ENCODE measurements around the gene CYP1A2. TPM values are rescaled to one million over a fixed set of nuclear protein-coding genes. Genes with fewer than 3 reads are reported as not detected.

Gene CYP1A2
- total and polyA plus RNA-seq, 2 experiments from 2014 or later: not detected

- in situ Hi-C loops (cut with MboI): loop anchor here (5.0 to 10.0 kb wide), 4 partner anchors 65 to 395 kb away; no protein-coding TSS in a partner anchor
- WGBS, 2 experiments (ENCODE audit: low coverage in 1 of 2, low lambda C conversion rate in 2 of 2, missing lambda C conversion rate in 2 of 2): 28 to 38% methylated on average over 7 of the region's 7 CpGs
- no peak for DNase-seq
Measured at GRCh38 chr15:74769463-74770025, 20.9 kb downstream of the CYP1A2 start.

GRCh38 chr15:74770211-74770903, 21.7 kb downstream of the CYP1A2 start:
- H3K9me2 ChIP-seq (ENCODE audit: insufficient read depth): no peaks in the 10 kb centered on the region
- no peaks in the 10 kb centered on the region for H3K9me3 ChIP-seq (ENCODE audit: low read depth)
- H3K4me2 ChIP-seq (ENCODE audit: unreplicated experiment): no peak overlapping the region
- H3K4me1 ChIP-seq (ENCODE audit: insufficient read depth): 0 out of 2 replicates have a peak, but pooled peaks cover 5% of the 10 kb centered on the region
- H3K27ac ChIP-seq: no peak overlapping the region
- TF ChIP-seq EZH2 (IDR thresholded peaks at IDR 0.05; ENCODE audit: insufficient read depth, poor library complexity, severe bottlenecking) (no peak), EZH2phosphoT487 (IDR thresholded peaks at IDR 0.05; ENCODE audit: insufficient read depth, low read depth) (no peak)
- H3F3A ChIP-seq (ENCODE audit: insufficient read depth): no peaks in the 10 kb centered on the region
- in situ Hi-C loops (cut with MboI): loop anchor here (5.0 kb wide), 1 partner anchor 182 kb away; no protein-coding TSS in a partner anchor
- no peaks in the 10 kb centered on the region for H3K27me3 ChIP-seq (replicated peaks; ENCODE audit: insufficient read depth)
- no peaks in the 10 kb centered on the region for H3K79me2 ChIP-seq (ENCODE audit: insufficient read depth)
- no peak overlapping the region for H3K9ac ChIP-seq
- no peak overlapping the region for H3K4me3 ChIP-seq
- no peak for DNase-seq
- no peaks in the 10 kb centered on the region for H4K20me1 ChIP-seq (ENCODE audit: insufficient read depth)
- no peak overlapping the region for H2AFZ ChIP-seq
- no peaks in the 10 kb centered on the region for H3K36me3 ChIP-seq (ENCODE audit: low read depth)
- WGBS, 2 experiments (ENCODE audit: low coverage in 1 of 2, low lambda C conversion rate in 2 of 2, missing lambda C conversion rate in 2 of 2): 52 to 60% methylated on average over 4 of the region's 4 CpGs

More at GRCh38 chr15:74769463-74770025, 20.9 kb downstream of the CYP1A2 start:
- Histone ChIP-seq H3K9me3 (ENCODE audit: low read depth) (no peaks in the 10 kb centered on the region), H3K9ac (no peak overlapping the region), H3F3A (ENCODE audit: insufficient read depth) (no peaks in the 10 kb centered on the region), H4K20me1 (ENCODE audit: insufficient read depth) (no peaks in the 10 kb centered on the region), H3K4me1 (ENCODE audit: insufficient read depth) (0 out of 2 replicates have a peak, but pooled peaks cover 5% of the 10 kb centered on the region), H3K36me3 (ENCODE audit: low read depth) (no peaks in the 10 kb centered on the region), H3K9me2 (ENCODE audit: insufficient read depth) (no peaks in the 10 kb centered on the region), H2AFZ (no peak overlapping the region), H3K4me2 (ENCODE audit: unreplicated experiment) (no peak overlapping the region), H3K27me3 (replicated peaks; ENCODE audit: insufficient read depth) (no peaks in the 10 kb centered on the region), H3K79me2 (ENCODE audit: insufficient read depth) (no peaks in the 10 kb centered on the region), H3K4me3 (no peak overlapping the region), H3K27ac (no peak overlapping the region)
- no peak for TF ChIP-seq EZH2 (IDR thresholded peaks at IDR 0.05; ENCODE audit: insufficient read depth, poor library complexity, severe bottlenecking)
- no peak for TF ChIP-seq EZH2phosphoT487 (IDR thresholded peaks at IDR 0.05; ENCODE audit: insufficient read depth, low read depth)

- H3K4me3 ChIP-seq: no peak overlapping the region
- no peaks in the 10 kb centered on the region for H3K9me3 ChIP-seq (ENCODE audit: low read depth)
- WGBS, 2 experiments (ENCODE audit: low coverage in 1 of 2, low lambda C conversion rate in 2 of 2, missing lambda C conversion rate in 2 of 2): 63 to 78% methylated on average over 5 of the region's 5 CpGs
- no peaks in the 10 kb centered on the region for H3K36me3 ChIP-seq (ENCODE audit: low read depth)
- DNase-seq: no peak
- no peak for TF ChIP-seq EZH2phosphoT487 (IDR thresholded peaks at IDR 0.05; ENCODE audit: insufficient read depth, low read depth)
- no peak for TF ChIP-seq EZH2 (IDR thresholded peaks at IDR 0.05; ENCODE audit: insufficient read depth, poor library complexity, severe bottlenecking)
- in situ Hi-C loops (cut with MboI): loop anchor here (5.0 kb wide), 1 partner anchor 179 kb away; no protein-coding TSS in a partner anchor
- H3K9me2 ChIP-seq (ENCODE audit: insufficient read depth): no peaks in the 10 kb centered on the region
- no peaks in the 10 kb centered on the region for H4K20me1 ChIP-seq (ENCODE audit: insufficient read depth)
- no peaks in the 10 kb centered on the region for H3K27me3 ChIP-seq (replicated peaks; ENCODE audit: insufficient read depth)
- H3K27ac ChIP-seq: no peak overlapping the region
- no peak overlapping the region for H2AFZ ChIP-seq
- H3K9ac ChIP-seq: no peak overlapping the region
- no peaks in the 10 kb centered on the region for H3K79me2 ChIP-seq (ENCODE audit: insufficient read depth)
- no peak overlapping the region for H3K4me2 ChIP-seq (ENCODE audit: unreplicated experiment)
- H3F3A ChIP-seq (ENCODE audit: insufficient read depth): no peaks in the 10 kb centered on the region
- H3K4me1 ChIP-seq (ENCODE audit: insufficient read depth): 0 out of 2 replicates have a peak, but pooled peaks cover 5% of the 10 kb centered on the region
Measured at GRCh38 chr15:74773329-74773728, 24.7 kb downstream of the CYP1A2 start.

DNA sequence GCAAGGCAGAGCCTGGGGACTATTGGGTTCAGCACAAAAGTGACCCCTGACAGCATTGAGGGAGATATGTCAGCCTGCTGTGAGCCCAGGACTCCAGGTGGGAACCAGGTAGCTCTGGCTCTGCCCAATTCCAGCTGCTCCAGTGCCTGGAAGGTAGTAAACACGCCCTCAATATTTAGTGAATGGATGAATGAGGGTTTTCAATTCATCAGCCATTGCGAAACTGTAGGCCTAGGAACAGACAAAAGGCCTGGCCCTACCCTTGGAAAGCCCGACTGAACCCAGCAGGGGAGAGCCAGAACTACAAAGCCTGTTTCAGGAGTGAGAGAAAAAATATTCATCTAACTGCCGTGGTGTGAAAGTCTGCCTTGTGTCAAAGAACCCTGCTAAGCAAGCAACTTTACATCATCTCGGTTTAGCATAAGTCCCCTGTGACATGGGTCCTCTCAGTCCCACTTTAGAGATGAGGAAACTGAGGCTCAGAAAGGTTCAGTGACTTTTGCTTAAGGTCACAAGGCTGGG, 25.1 kb downstream of the CYP1A2 start:
- Histone ChIP-seq H3K4me3 (no peak overlapping the region), H2AFZ (no peak overlapping the region), H3K4me1 (ENCODE audit: insufficient read depth) (0 out of 2 replicates have a peak, but pooled peaks cover 5% of the 10 kb centered on the region), H3K9me3 (ENCODE audit: low read depth) (no peaks in the 10 kb centered on the region), H3K9ac (no peak overlapping the region), H3F3A (ENCODE audit: insufficient read depth) (no peaks in the 10 kb centered on the region), H4K20me1 (ENCODE audit: insufficient read depth) (no peaks in the 10 kb centered on the region), H3K9me2 (ENCODE audit: insufficient read depth) (no peaks in the 10 kb centered on the region), H3K36me3 (ENCODE audit: low read depth) (no peaks in the 10 kb centered on the region), H3K79me2 (ENCODE audit: insufficient read depth) (no peaks in the 10 kb centered on the region), H3K27ac (no peak overlapping the region), H3K4me2 (ENCODE audit: unreplicated experiment) (no peak overlapping the region), H3K27me3 (replicated peaks; ENCODE audit: insufficient read depth) (no peaks in the 10 kb centered on the region)
- DNase-seq: peak; percentile 17
- WGBS, 2 experiments (ENCODE audit: low coverage in 1 of 2, low lambda C conversion rate in 2 of 2, missing lambda C conversion rate in 2 of 2): 66 to 69% methylated on average over 5 of the region's 5 CpGs
- no peak for TF ChIP-seq EZH2phosphoT487 (IDR thresholded peaks at IDR 0.05; ENCODE audit: insufficient read depth, low read depth)
- TF ChIP-seq EZH2 (IDR thresholded peaks at IDR 0.05; ENCODE audit: insufficient read depth, poor library complexity, severe bottlenecking): no peak
- in situ Hi-C loops (cut with MboI): loop anchor here (5.0 kb wide), 1 partner anchor 179 kb away; no protein-coding TSS in a partner anchor

All from GM23248 (cell line).